Measurements from ENCODE around the gene TOX4.
"Not testable (repeated sequence)": the region's sequence is repeated elsewhere in the genome, so short reads cannot be mapped to it uniquely, and the experiment has no call there.

TOX4 gene

DNA sequence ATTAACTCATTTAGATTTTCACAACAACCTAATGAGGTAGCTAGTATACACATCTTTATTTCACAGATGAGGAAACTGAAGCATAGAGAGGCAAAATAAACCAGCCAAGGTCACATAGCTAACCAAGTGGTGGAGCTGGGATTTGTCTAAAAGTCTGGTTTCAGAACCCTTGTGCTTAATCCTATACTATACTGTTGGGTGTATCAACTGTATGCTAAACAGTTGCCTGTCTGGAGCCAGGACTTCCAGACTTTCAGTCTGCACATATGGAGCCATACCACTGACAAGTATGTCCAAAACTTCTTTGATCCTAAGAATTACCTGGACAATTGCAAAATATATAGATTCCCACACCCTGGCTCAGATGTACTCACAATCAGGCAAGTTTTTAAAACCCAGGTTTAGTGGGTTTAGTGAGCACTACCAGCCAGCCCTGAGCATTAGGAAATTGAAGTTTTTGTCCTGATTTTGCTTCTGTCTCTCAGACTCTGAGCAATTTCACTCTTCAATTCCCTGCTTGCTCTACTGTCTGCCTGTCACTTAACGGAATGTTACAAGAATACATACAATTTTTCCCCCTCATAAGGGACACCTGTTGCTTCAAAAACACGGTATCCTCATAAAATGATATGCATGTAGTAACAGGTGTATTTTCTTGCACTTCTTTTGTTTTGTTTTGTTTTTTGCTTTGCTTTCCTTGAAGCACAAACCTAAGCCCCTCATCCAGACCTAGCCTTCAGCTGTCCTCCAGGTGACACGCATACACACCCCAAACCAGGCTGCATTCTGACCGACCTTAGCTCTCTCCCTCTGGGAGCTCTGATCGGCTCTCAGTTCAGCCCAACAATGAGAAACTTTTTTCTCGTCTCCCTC is 58.8 kb downstream of the TOX4 start:
- no peak for DNase-seq

- DNase-seq, result no peak
These were observed 59.6 kb downstream of the TOX4 start for GRCh38 chr14:21536418-21537089.

DNA sequence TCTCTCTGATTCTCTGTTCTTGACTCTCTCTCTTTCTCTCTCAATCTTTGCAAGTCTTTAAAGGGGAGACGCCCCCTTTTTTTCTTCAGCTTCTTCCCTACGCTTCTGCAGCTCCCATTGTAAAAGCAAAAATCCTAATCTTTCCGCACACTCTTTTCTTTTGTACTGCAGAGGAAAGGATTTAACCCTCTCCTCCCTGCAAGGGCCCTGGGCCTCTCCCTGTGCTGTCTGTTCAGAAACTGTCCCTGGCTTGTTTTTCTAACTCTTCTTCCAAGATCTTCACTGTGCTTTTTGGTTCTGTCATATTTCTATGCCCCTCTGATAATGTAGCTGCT is 60.1 kb downstream of the TOX4 start:
- no peak for DNase-seq

DNA sequence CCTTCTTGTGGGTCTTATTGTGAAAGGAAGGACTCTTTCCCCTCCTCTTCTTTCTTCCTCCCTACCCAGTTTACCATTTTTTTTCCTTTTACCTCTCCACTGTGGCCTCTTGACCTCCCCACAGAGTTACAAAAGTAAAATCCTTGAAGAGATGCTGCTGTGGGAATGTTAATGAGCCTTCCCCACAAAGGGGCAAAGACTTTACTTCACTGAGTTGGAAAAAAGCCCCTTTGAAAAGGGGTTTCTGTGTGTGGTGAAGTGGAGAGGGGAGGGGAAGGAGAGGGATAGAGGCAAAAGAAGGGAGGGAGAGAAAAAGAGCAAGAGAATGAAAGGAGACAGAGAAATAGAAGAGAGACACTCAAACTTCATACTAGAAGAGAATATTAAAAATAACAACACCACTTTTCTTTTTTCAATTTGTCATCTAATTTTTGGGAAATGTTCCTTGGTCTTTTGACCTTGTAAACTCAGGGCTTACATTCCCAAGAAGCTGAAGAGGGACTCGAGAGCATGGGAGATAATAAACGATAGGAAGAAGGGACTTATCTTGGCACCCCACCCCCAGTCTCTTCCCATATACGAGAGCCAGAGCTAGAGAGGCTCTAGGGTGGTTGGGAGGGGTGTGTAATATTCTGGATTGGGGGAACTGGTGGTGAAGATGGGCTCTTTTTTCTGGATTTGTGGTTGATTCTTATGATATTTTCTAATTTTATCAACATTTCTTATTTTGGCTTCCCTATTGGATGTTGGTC is 62.4 kb downstream of the TOX4 start:
- no peak for DNase-seq

- DNase-seq, result no peak
These were observed 64.5 kb downstream of the TOX4 start for GRCh38 chr14:21541413-21542074.

DNA sequence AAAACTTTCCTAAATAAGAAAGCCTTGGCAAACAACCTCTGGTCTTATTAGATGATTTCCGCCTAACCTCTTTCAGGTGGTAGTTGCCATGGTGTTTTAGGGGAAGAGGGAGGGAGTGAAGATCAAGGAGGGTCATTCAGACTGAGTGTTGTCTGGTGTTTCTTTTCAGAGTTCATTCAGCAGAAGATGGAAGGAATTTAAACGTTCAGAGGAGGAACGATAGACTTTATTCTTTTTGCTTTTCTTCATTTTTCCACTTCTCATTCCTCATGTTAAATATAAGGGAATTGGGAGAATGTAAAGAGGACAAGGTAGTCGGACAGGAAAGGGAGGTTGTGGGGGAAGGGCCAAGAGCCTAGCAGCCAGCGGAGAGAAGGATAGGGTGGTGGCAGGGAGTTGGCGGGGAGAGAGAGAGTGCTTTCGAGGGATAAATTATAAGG is 66.5 kb downstream of the TOX4 start:
- DNase-seq, result no peak

- DNase-seq, result no peak
These were observed 67.0 kb downstream of the TOX4 start for GRCh38 chr14:21543963-21544362.

- not testable (repeated sequence) for DNase-seq
These were observed 67.6 kb downstream of the TOX4 start for GRCh38 chr14:21544588-21544987.
